Ramos (cell line): ENCODE results near the gene FOXP4.

Source experiments
- in situ Hi-C: fragments of 300-500 bp; cut with MboI; formaldehyde crosslinking; loops from one replicate; pipeline ENCODE4 v1.14.3; 2022; ENCODE audit warnings: low sequenced_read_pairs; ENCODE audit not compliant: unreplicated experiment

FOXP4 gene

DNA sequence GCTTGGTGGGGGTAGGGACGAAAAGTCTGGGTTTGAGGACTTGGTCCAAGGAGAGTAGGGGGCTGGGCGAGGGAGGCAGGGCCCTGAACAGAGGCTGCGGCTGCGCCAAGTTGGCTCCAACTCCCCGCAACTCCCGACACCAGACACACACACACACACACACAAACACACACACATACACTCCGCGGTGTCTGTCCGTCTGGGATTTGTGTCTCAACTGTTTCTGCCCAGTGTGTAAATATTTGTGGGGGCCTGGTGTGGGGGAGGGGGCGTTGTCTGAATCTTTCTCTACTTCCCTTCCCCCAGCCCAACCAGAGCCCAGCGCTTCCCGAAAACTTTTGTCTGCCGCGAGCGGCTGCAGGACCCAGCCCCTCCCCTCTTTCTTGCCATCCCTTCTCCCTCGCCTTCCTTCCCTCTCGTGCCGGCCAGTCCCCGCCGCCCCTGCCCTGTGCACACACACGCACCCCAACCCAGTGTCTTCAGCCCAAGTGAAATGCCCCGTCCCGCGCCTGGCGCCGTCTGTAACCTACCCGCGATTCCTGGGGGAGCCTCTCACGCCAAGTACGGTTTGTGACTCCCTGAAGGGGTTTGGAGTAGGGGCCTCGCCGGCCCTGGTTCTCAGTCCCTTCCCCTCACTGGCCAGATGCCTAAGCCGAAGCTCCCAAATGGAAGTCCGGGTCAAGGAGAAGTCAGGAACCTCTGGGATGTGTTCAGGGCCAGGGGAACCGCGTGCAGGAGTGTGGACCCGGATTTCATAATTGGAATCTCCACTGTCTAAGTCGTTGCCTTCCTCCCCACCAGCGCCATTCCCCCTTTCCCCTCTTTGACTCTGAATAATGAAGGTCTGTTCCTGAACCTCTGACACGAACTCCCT is 93.0 kb downstream of the FOXP4 start:
- in situ Hi-C loops: no loop called here

DNA sequence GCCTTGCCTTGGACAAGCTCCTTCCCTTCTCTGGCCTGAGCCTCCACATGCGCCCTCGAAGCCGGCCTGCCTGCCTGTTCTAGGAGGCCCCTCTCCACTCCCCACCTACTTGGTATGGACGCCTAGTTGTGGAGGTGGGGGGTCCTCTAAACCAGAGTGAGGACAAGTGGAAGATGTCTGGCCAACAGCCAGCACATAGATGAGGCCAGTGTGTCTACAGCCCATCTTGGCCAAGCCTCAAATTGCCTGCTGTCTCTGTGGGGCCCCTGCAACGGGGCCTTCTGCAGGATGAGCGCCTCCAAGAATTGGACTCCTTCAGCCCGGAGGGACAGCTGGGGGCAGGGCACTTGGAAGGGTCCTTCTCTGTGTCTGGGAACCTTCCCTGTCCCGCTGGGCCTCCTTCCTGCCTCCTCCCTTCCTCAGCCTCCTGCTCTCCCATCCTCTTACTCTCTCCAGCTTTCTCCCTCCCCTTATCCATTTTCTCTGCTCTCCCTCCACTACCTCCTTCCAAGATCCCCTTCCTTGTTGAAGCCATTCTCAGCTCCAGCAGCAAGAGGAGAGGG is 93.7 kb downstream of the FOXP4 start:
- in situ Hi-C loops: no loop called here

DNA sequence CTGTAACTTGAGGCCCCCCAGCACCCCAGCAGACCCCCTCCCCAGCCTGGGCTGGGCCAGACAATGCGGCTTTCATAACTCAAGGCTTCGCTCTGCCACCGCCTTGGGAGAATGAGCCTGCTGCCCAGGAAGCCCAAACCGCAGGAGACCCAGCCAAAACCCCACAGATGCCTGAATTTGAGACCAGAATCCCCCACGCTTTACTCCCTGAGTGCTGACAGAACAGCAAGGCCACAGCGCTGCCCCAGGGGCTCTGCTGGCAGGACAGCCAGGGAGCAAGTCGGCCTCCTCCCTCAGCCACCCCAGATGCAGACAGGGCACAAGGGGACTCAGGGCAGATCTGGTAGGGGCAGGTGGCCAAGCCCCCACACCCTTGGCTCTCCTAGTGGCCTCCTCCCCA is 94.2 kb downstream of the FOXP4 start:
- in situ Hi-C loops: no loop called here

DNA sequence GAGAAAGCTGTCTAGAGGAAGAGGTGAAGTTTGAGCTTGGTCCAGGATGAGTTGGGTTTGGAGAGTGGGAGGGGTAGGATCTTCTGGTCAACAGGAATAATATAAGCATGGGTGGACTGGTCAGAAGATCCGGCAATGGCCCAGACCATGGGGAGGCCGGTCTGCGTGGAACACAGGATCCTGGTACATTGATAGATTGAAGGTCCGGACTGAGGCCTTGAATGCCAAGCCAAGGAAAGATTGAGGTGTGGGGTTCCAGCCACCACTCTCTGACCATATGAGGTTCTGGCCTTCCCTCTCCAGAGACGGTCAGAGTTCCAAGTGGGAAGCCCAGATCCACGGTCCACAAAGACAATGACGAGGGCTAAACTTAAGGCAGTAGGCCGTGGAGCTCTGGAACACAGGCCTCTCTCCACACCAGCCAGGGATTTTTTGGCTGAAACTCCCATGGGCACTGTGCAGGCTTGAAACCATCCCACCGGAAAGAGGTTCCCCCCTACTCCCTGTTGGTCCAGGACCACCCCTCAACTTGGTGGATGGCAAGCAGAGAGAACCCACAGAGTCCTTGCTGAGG is 95.3 kb downstream of the FOXP4 start:
- in situ Hi-C loops: no loop called here

DNA sequence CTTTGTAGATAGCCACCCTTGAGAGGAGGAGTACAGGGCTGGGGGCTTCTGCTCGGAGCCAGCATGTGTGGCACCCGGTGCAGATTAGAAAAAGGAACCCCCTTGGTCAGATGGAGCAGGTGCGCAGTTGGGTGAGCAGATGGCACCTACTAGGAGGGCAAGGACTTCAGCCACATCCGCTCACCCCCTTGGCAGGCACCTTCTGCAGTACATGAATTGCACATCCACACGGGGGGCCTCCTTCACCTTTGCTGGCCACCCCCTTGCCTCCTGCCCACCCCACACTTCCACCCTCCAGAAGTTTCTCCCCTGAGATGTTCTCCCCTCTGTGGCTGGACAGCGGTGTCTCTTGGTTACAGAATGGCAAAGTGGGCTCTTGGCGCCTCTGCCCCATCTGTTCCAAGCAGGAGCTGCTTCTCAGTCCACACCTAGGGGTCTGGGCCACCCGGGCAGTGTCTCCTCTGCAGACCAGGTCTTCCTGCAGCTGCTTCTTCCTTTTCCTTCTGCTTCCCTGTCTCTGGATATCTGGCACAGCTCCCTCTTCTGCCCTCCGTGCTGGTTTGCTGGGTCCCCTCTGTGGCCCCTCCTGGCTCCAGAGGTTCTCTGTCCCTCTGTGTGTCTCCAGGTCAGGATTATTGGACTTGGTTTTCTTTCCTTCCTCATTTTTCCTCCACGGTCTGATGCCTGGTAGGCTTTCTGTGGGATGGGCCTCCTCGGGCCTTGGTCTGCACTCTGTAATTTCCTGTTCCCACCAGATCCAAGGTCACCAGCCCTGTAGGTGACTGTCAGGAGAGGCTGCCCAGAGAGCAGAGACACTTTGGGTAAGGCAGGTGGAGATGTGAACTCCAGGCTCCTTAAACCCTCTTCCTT is 96.1 kb downstream of the FOXP4 start:
- in situ Hi-C loops: no loop called here

DNA sequence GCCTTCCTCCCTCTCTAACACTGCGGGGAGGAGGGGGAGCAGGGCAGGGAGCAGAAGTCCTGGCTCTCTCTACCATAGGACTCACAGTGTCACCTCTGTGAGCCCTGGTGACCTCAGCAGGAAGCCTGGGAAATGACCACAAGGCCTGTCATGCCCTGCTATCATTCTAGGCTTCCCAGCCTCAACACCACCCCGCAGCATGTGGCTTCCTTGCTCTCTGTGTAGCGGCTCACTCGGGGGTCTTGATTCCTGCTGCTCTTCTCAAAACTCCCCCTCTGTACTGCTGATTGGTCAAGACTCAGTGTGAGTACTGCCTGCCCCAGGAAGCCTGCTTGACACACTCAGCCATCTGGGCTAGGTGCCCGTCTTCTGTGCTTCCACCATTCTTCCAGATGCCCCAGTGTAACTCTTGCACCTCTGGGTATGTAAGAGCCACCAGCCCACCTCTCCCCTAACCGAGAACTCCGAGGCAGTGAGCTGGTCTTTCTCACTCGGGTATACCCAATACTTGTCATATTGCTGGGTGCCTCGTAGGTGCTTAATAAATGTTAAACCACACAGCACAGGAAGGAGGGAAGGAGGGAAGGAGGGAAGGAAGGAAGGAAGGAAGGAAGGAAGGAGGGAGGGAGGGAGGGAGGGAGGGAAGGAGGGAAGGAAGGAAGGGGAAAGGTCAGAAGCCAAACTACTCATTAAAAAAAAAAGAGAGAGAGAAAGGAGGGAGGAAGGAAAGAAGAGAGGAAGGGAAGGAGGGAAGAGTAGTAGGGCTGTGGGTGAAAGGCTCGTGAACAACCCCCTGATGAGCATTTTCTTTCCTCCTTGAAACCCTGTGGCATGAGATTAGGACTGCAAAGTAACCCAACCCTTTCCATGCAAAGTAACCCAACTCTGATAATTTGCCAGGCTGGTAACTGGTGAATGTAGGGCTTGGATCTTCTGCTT is 97.0 kb downstream of the FOXP4 start:
- in situ Hi-C loops: no loop called here

DNA sequence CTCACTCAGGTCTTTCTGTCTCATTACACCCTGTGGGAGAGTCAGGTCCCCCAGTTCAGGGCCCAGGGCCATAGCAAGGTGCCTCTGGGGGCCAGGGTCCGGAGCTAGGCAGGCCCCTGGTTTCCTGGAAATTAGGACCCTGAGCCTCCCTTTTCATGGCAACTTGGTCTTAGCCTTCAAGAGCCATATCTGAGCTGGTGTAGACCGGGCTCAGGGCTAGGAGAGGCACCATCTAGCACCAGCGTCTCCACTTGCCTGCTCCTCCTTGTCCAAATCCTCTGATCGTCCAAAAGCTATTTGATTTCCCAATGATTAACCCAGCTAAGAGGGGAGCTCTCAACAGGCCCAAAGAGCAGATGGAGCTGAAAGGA is 97.7 kb downstream of the FOXP4 start:
- in situ Hi-C loops: no loop called here

DNA sequence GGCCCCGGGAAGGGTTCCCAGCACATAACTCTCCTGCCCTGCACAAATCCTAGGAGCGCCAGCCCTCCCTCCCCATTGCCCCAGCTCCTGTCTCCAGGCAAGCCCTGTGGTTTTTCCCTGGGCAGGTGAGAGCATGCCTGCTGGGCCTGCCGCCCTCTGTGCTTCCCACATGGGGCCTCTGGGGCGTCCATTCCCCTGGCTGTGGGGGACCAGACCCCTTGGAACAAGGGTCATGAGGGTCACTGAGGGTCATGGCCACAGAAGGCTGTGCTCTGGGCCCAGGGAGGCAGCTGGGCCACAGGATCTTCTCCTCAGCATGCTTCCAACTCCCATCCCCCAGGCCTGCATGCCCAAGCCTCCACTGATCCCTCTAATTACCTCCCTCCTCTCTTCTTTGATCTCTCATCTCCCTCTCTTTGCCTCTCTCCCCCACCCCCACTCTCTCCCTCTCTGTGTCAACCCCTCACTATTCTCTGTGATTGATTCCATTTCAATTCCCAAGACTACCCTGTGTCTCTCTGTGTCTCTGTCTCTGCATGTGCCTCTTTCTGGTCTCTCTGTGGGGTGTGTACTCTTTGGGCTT is 98.2 kb downstream of the FOXP4 start:
- in situ Hi-C loops: no loop called here

DNA sequence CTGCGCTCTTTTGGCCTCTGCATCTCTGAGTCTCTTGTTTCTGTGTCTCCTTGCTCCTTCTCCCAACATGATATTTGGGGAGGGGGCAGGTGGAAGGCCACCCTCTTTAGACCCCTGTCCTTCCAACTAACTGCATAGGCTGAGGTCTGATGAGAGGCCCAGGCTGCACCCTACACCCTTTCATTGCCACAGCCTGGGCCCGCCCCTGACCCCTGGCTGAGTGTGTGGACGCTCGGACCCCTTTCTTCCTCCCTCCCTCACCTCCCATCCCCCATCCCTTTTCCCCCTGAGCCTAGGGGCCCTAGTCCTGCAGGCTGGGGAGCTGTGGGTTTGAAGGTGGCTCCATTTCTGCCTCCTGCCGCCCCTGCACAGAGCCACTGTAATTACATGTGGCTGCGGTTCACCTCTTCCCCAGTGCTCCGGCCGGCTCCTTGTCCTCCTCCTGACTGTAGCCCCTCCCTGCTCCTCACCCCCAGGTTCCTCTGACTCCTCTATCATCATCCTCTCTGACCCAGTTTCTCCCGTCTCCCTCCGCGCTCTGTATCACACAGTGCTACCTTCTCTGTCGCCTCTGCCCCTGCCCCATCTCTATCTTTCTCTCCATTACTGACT is 98.9 kb downstream of the FOXP4 start:
- in situ Hi-C loops: no loop called here

DNA sequence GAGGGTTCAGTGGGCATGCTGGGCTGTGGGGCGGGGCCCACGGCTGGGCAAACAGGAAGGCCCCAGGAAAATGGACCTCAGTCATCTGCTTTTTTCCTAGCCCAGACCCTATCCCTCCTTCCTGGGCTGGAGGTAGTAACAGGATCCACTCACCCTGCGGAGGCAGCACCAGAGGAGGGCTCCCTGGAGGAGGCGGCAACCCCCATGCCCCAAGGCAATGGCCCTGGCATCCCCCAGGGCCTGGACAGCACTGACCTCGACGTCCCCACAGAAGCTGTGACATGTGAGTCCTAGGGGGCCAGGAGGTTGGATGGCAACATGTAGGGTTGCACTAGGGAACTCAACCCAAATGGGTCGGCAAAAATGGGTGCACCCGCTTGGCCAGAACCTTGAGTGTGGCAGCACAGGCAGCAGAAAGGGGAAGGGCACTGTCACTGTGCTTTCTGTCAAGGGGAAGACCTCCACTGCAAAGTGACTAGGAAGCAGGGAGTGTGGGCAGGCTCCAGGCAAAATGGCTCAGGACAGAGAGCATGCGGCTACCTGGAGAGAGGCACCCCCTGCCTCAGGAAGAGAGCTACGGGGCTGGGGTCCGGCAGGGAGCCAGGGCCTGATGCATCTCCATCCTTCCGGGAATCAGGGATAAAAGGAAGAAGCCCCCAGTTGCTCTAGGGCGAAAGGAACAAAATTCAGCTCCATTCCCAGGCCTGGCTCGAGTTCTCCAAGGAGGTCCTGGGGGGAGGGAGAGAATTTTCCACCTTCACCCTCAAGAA is 100.0 kb downstream of the FOXP4 start:
- in situ Hi-C loops: no loop called here

DNA sequence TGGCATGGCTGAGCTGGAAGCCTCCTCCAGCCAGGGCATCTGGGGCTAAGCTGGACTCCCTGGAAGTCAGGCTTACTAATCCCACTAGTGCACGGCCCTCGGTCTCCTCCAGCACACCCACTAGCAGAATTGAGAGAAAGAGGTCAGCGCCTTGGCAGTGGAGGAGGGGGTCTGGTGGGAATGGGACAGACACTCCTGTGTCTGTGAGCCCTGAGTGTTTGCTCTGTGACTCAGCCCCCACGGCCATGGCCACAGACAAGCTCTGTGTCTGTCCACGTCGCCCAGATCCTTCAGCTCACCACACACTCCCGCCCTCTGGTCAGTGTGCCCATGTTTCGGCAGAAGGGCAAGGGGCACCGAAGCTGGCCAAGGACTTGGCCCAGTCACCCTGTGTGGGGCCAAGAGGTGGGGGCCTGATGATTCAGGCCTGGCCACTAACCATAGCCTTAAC is 100.9 kb downstream of the FOXP4 start:
- in situ Hi-C loops: no loop called here

DNA sequence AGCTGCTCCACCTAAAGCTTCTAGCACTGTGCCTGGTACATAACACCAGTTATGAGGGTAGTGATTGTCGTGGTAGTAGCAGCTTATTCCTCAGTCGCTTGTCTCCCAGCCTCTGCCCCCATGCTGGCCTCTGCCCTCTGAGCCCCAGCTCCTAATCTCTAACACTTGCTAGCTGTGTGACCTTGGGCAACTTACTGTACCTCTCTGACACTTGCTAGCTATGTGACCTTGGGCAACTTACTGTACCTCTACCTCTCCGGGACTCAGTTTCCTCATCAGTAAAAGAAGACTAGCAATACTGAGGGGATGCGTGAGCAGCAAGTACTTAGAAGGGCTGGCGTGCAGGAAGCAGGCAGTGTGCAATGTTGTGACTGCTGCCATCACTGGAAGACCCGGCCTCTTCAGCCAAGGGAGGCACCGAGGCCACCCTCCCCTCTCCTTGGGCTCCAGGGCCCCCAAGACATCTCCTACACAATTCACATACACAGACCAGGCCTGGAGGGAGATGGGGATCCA is 101.9 kb downstream of the FOXP4 start:
- in situ Hi-C loops: no loop called here

DNA sequence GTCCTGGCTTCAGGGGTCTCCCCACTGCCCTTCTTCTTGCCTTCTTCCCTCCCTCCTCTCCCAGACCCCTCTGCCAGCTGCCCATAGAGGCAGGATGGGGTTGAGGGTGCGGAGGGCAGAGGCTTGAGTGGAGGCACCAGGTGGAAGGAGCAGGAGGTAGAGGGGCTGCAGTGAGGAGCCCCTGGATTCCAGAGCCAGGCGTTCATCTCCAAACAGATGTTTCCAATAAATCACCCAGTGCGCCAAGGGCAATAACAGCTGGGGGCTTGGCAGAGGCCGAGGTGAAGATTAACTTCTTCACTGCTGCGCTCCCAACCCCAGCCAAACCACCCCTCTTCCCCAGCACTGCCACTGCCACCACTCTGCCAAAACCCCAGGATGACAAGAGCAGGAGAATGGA is 102.7 kb downstream of the FOXP4 start:
- in situ Hi-C loops: no loop called here

DNA sequence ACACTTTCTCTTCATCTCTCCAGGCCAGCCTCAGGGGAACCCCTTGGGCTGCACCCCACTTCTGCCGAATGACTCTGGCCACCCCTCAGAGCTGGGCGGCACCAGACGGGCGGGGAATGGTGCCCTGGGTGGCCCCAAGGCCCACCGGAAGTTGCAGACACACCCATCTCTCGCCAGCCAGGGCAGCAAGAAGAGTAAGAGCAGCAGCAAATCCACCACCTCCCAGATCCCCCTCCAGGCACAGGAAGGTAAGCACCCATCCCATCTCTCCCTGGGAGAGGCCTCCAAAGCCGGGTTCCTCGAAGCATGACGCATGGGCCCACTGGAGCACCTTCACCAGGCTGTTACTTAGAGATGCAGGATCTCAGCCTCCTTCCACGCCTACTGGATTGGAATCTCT is 103.4 kb downstream of the FOXP4 start:
- in situ Hi-C loops: no loop called here

DNA sequence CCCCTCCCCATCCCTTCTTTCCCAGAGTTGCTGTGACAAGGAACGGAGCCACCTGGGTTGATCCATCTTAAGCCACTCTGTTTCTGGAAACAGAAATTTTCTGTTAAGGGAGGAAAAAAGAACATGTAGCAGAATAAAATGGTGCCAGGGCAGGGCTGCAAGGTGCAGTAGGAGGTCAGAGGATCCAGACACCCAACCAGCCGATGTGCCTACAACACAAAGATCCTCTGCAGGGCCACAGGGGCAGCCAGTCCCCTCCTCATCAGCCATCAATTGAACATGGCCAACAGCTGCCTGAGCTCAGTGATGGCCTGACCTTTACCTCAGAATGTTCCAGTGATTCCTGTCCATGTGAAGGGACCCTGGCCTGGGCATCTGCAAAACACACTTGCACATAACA is 103.9 kb downstream of the FOXP4 start:
- in situ Hi-C loops: no loop called here

DNA sequence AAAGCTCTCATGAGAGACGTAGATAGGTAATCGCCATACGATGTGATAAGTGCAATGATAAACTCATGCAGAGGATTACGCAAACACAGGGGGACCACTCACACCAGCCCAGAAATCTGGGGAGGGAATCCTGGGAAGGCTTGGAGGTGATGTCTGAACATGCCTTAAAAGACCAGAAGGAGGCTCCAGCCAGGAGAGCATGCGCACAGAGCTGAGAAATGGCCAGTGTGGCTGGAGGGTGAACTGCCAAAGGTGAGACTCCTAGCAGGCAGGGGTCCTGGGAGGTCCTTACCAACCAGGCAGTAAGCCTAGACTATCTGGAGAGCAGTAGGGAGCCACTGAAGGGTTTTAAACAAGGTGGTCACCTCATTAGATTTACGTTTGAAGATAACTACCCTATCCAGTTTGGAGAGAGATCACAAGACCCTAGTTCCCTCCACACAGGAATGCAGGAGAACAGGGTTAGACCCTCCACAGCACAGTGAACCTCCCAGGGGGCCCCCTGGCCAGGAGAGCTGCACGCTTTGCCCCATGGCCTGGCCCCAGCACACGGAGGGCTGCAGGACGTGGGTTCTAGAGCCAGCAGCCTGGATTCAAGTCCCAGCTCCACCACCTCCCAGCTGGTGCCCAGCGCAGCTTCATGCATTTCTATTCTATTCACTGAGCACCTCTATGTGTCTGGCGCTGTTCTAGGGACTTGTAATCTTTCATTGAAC is 105.2 kb downstream of the FOXP4 start:
- in situ Hi-C loops: no loop called here
